HCT116 (cell line): ENCODE results near the gene RUNX2. TPM values are rescaled to one million over a fixed set of nuclear protein-coding genes. Genes with fewer than 3 reads are reported as not detected.

ENCODE experiments used
- ATAC-seq: fragments of 200-7000 bp; cut with Tn5 transposase; 2 replicates; pipeline ENCODE4 v1.9.1; 2020; ENCODE audit warnings: mild to moderate bottlenecking, moderate library complexity
- BruUV-seq: library from RNA; stranded (reverse); fragments of 400-500 nt; replicated peaks from 2 replicates; lab custom pipeline; 2021; lab: Mats Ljungman, UMichigan
- CTCF ChIA-PET: fragments of 300-600 bp; sonication (Branson Sonifier 250); formaldehyde crosslinking; loops from one replicate; lab custom pipeline; 2021; ENCODE audit warnings: antibody characterized with exemption; lab: Charles Lee
- POLR2A ChIA-PET: fragments of 300-600, 350-600 bp; sonication (Branson Sonifier 250); formaldehyde crosslinking; loops from one replicate; lab custom pipeline; 2021; ENCODE audit warnings: antibody characterized with exemption; lab: Charles Lee
- RAD21 ChIA-PET, 2 experiments: fragments of 300-600 bp; sonication (Branson Sonifier 250); formaldehyde crosslinking; loops; one replicate each; lab custom pipeline; 2023; ENCODE audit warnings: low total read pairs in 2 of 2; ENCODE audit not compliant: uncharacterized antibody in 2 of 2, unreplicated experiment in 2 of 2, low non-redundant PET in 1 of 2; lab: Charles Lee
- DNase-seq: peaks from one replicate; pipeline ENCODE4 v3.0.0-alpha.2; 2010; ENCODE audit warnings: low read depth, low spot score
- H2AFZ ChIP-seq: fragments of 200-600 bp; shearing (Covaris generic), sonication (generic); 2 replicates; pipeline ENCODE4 v1.6.1; 2017; ENCODE audit warnings: low read depth, mixed run types, mixed read lengths, antibody characterized with exemption, low read length; ENCODE audit not compliant: poor library complexity, severe bottlenecking
- H3K27ac ChIP-seq: 2 replicates; pipeline ENCODE4 v1.5.1; 2012; ENCODE audit warnings: low read depth, low read length
- H3K27me3 ChIP-seq: fragments of 200-600 bp; sonication (generic); 2 replicates; pipeline ENCODE4 v1.6.1; 2016; ENCODE audit warnings: mixed run types, low read length, mixed read lengths; ENCODE audit not compliant: insufficient read depth
- H3K36me3 ChIP-seq, 2 experiments: fragments of 200-500 bp in 1 of 2; fragments of 200-600 bp in 1 of 2; sonication (Bioruptor generic) in 1 of 2; sonication (generic) in 1 of 2; 2 replicates each; pipeline versions ENCODE4 v1.5.1 to v1.6.1; 2014 to 2016; ENCODE audit warnings: low read length in 2 of 2, inconsistent platforms in 1 of 2, mixed read lengths in 1 of 2, mixed run types in 1 of 2; ENCODE audit not compliant: insufficient read depth in 2 of 2, control insufficient read depth in 1 of 2
- H3K4me1 ChIP-seq, 2 experiments: fragments of 200-600 bp in 1 of 2; sonication (generic) in 1 of 2; 2 replicates each; pipeline versions ENCODE4 v1.5.1 to v1.6.1; 2012 to 2017; ENCODE audit warnings: low read length in 2 of 2, inconsistent platforms in 1 of 2, mild to moderate bottlenecking in 1 of 2, mixed read lengths in 1 of 2, mixed run types in 1 of 2, moderate library complexity in 1 of 2; ENCODE audit not compliant: insufficient read depth in 2 of 2, control insufficient read depth in 1 of 2
- H3K4me2 ChIP-seq: fragments of 200-600 bp; sonication (generic); 2 replicates; pipeline ENCODE4 v1.6.1; 2017; ENCODE audit warnings: mixed run types, low read length, mixed read lengths
- H3K4me3 ChIP-seq, 2 experiments: fragments of 200-600 bp in 1 of 2; sonication (generic) in 1 of 2; replicated peaks in 1 of 2; 2 replicates each; pipeline ENCODE4 v1.5.1; 2011 to 2016; ENCODE audit warnings: low read length in 2 of 2, control low read depth in 1 of 2, low read depth in 1 of 2, mild to moderate bottlenecking in 1 of 2, mixed read lengths in 1 of 2, mixed run types in 1 of 2
- H3K79me2 ChIP-seq: fragments of 200-600 bp; sonication (generic); 2 replicates; pipeline ENCODE4 v1.6.1; 2017; ENCODE audit warnings: mild to moderate bottlenecking, mixed run types, low read length, moderate library complexity, mixed read lengths; ENCODE audit not compliant: insufficient read depth
- H3K9ac ChIP-seq: fragments of 200-600 bp; sonication (generic); 2 replicates; pipeline ENCODE4 v1.6.1; 2016; ENCODE audit warnings: low read length, mixed read lengths
- H3K9me2 ChIP-seq: fragments of 200-600 bp; sonication (generic), shearing (Covaris generic); 2 replicates; pipeline ENCODE4 v1.6.1; 2017; ENCODE audit warnings: mixed run types, mild to moderate bottlenecking, moderate library complexity; ENCODE audit not compliant: insufficient read depth
- H3K9me3 ChIP-seq, 2 experiments: fragments of 200-500 bp in 1 of 2; fragments of 200-600 bp in 1 of 2; sonication (Bioruptor generic) in 1 of 2; sonication (generic) in 1 of 2; 2 replicates each; pipeline ENCODE4 v1.6.1; 2014 to 2017; ENCODE audit warnings: low read length in 2 of 2, mixed read lengths in 2 of 2, inconsistent platforms in 1 of 2, low read depth in 1 of 2, mild to moderate bottlenecking in 1 of 2, mixed run types in 1 of 2, moderate library complexity in 1 of 2; ENCODE audit not compliant: control insufficient read depth in 1 of 2, insufficient read depth in 1 of 2
- H4K20me1 ChIP-seq: fragments of 200-600 bp; sonication (generic), shearing (Covaris generic); 2 replicates; pipeline ENCODE4 v1.6.1; 2017; ENCODE audit warnings: mixed run types, mild to moderate bottlenecking, moderate library complexity; ENCODE audit not compliant: insufficient read depth
- ATF3 ChIP-seq: IDR thresholded peaks from 2 replicates; pipeline ENCODE4 v1.6.1; 2012
- CBX3 ChIP-seq: IDR thresholded peaks from 2 replicates; pipeline ENCODE4 v1.6.1; 2012; ENCODE audit warnings: low read depth
- CEBPB ChIP-seq: IDR thresholded peaks from 2 replicates; pipeline ENCODE4 v1.6.1; 2012; ENCODE audit warnings: low read depth
- ELF1 ChIP-seq: IDR thresholded peaks from 2 replicates; pipeline ENCODE4 v1.6.1; 2012; ENCODE audit warnings: low read depth, borderline replicate concordance
- EZH2 ChIP-seq: fragments of 200-600 bp; sonication (generic); IDR thresholded peaks from 2 replicates; pipeline ENCODE4 v1.6.1; 2017; ENCODE audit warnings: antibody characterized with exemption, mixed run types
- EZH2phosphoT487 ChIP-seq: fragments of 200-600 bp; IDR thresholded peaks from 2 replicates; pipeline ENCODE4 v1.6.1; 2018; ENCODE audit warnings: antibody characterized with exemption, borderline replicate concordance
- FOSL1 ChIP-seq: IDR thresholded peaks from 2 replicates; pipeline ENCODE4 v1.6.1; 2012; ENCODE audit warnings: low read depth
- JUND ChIP-seq: IDR thresholded peaks from 2 replicates; pipeline ENCODE4 v1.6.1; 2012
- REST ChIP-seq: IDR thresholded peaks from 2 replicates; pipeline ENCODE4 v1.6.1; 2012; ENCODE audit warnings: low read depth
- SIN3A ChIP-seq: IDR thresholded peaks from 2 replicates; pipeline ENCODE4 v1.6.1; 2012; ENCODE audit warnings: low read depth
- SP1 ChIP-seq: IDR thresholded peaks from 2 replicates; pipeline ENCODE4 v1.6.1; 2012; ENCODE audit warnings: low read depth
- ZBTB33 ChIP-seq: IDR thresholded peaks from 2 replicates; pipeline ENCODE4 v1.6.1; 2011; ENCODE audit warnings: mild to moderate bottlenecking, low read length, moderate library complexity; ENCODE audit not compliant: insufficient replicate concordance; ENCODE audit errors: extremely low read depth
- intact Hi-C: fragments of 100-400 bp; cut with micrococcal nuclease; formaldehyde crosslinking; loops from 2 replicates; pipeline ENCODE4 v1.10.0; 2022
- total RNA-seq: library from RNA; stranded (reverse); gene quantifications from one replicate; pipeline ENCODE4 v1.2.1, GENCODE V29; 2021; ENCODE audit not compliant: unreplicated experiment
- TF ChIP-seq, protein P1 (sequence below): IDR thresholded peaks from 2 replicates; pipeline ENCODE4 v1.6.1; 2012

The RUNX2 gene
- total RNA-seq, 1 experiment from 2014 or later = 1.1 TPM

DNA sequence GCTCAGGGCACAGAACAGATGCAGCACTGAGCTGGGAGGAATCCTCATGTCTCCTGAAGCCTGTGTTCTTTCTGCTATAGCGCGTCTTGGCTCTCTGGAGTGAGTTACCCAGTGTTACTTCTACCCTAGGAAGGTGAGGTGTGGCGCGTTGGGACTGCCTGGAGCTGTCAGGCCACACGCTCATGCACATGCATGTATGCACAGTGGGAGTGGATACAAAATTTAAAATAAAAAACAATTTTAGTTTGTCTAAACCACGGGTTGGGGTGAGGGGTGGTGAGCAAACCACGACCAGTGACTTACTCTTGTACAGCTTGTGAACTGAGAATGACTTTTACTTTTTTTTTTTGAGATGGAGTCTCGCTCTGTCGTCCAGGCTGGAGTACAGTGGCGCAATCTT is 348.2 kb downstream of the RUNX2 start:
- intact Hi-C loops = no loop called here
- H3K4me1 ChIP-seq = no peaks in the 10 kb centered on the region
- no TSS peak for BruUV-seq
- TF ChIP-seq CEBPB (no peak), REST (no peak), FOSL1 (no peak)
- TF ChIP-seq, all 23 proteins: peak for 0
- ChIA-PET CTCF (no interaction called here), RAD21 (no interaction called here), POLR2A (no interaction called here)
- Histone ChIP-seq H3K9me2 (no peaks in the 10 kb centered on the region), H3K4me2 (no peak overlapping the region), H3K79me2 (no peaks in the 10 kb centered on the region), H3K9ac (no peak overlapping the region), H2AFZ (no peak overlapping the region), H3K27ac (no peak overlapping the region), H3K27me3 (no peaks in the 10 kb centered on the region), H4K20me1 (no peaks in the 10 kb centered on the region), H3K9me3 (no peaks in the 10 kb centered on the region; a peak in 1 of 4 replicates), H3K4me3 (no peak overlapping the region), H3K36me3 (no peaks in the 10 kb centered on the region)
- no peak for ATAC-seq
- no peak for DNase-seq

DNA sequence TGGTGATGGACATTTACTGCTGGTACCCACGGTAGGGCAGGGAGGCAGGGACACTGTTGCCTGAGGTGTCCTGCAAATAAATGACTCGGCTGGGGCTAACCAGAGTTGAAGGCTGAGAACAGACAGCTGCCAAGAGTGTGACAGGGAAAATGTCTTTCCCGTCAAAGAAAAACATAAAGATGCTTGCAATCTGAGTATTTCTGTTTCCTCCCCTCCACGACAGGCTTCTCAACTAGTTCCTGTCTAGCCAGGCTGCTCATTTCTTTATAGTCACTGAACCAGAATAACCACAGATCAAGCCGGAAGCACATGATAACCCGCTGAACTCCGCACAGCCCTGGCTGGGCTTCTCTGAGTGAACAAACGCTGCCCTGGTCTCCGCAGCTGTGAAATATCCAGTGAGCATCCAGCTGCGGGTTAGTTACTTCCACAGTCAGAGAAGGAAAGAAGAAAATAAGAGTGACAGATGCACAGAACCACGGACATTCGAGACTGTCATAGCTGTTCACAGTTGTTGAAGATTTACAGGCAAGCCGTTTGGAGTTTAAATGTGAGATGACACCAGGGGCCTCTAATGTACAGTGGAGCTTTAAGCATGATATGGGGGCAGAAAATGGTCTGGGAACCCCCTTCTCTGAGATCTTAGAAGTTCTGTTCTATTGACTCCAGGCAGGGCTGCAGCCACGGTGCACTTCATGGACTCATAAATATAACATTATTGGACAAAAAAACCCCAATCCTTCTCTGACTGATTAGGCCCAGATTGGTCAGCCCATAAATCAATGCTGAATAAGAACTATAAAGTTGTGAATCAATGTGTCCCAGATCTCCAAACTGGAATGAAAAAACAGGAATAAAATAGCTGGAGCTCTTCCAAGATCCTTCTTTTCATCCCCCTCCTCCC is 349.5 kb downstream of the RUNX2 start:
- no peaks in the 10 kb centered on the region for H3K36me3 ChIP-seq
- no peak overlapping the region for H3K4me2 ChIP-seq
- RAD21 ChIA-PET = no interaction called here
- POLR2A ChIA-PET = no interaction called here
- no peaks in the 10 kb centered on the region for H3K4me1 ChIP-seq
- ATAC-seq = no peak
- CTCF ChIA-PET = no interaction called here
- H3K9ac ChIP-seq = no peak overlapping the region
- H3K27me3 ChIP-seq = no peaks in the 10 kb centered on the region
- no peak overlapping the region for H2AFZ ChIP-seq
- H3K4me3 ChIP-seq = no peak overlapping the region
- intact Hi-C loops = no loop called here
- no peaks in the 10 kb centered on the region for H3K79me2 ChIP-seq
- H4K20me1 ChIP-seq = no peaks in the 10 kb centered on the region
- H3K9me2 ChIP-seq = no peaks in the 10 kb centered on the region
- no peak for DNase-seq
- no peak overlapping the region for H3K27ac ChIP-seq
- H3K9me3 ChIP-seq = no peaks in the 10 kb centered on the region; a peak in 2 of 4 replicates
- BruUV-seq = no TSS peak
- TF ChIP-seq CEBPB (no peak), CBX3 (no peak), EZH2 (no peak), ZBTB33 (no peak), ATF3 (no peak), ELF1 (no peak), SP1 (no peak), FOSL1 (no peak), JUND (no peak), EZH2phosphoT487 (no peak), SIN3A (no peak)
- TF ChIP-seq, protein P1, sequence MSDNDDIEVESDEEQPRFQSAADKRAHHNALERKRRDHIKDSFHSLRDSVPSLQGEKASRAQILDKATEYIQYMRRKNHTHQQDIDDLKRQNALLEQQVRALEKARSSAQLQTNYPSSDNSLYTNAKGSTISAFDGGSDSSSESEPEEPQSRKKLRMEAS = no peak
